Spleen (tissue), 11 donors: ENCODE measurements around the gene SORCS3. TPM values are rescaled to one million over a fixed set of nuclear protein-coding genes. Genes with fewer than 3 reads are reported as not detected.

Experiments used
- DNase-seq: peaks from one replicate; pipeline ENCODE4 v3.0.0-alpha.2; 2020
- H3K27ac ChIP-seq, 8 donors: fragments of 200-600 bp; sonication (generic) in 7 of 8; 1 replicate in 4 of 8; 2 replicates in 4 of 8; pipeline versions ENCODE4 v1.5.0 to v1.8.0; 2016 to 2021; ENCODE audit warnings: inconsistent platforms in 4 of 8, mild to moderate bottlenecking in 4 of 8, moderate library complexity in 1 of 8
- H3K27me3 ChIP-seq, 7 donors: fragments of 200-600 bp; sonication (generic) in 6 of 7; replicated peaks in 1 of 7; 1 replicate in 4 of 7; 2 replicates in 3 of 7; pipeline versions ENCODE4 v1.5.0 to v1.8.0; 2016 to 2021; ENCODE audit warnings: inconsistent platforms in 3 of 7, mild to moderate bottlenecking in 1 of 7
- H3K36me3 ChIP-seq, 6 donors: fragments of 200-600 bp; sonication (generic) in 5 of 6; 1 replicate in 4 of 6; 2 replicates in 2 of 6; pipeline versions ENCODE4 v1.5.0 to v1.8.0; 2016 to 2021; ENCODE audit warnings: inconsistent platforms in 2 of 6
- H3K4me1 ChIP-seq, 6 donors: fragments of 200-600 bp; sonication (generic) in 5 of 6; 1 replicate in 3 of 6; 2 replicates in 3 of 6; pipeline versions ENCODE4 v1.5.0 to v1.8.0; 2016 to 2021; ENCODE audit warnings: inconsistent platforms in 3 of 6
- H3K4me3 ChIP-seq, 8 donors: fragments of 200-600 bp; sonication (generic) in 7 of 8; 1 replicate in 4 of 8; 2 replicates in 4 of 8; pipeline versions ENCODE4 v1.5.0 to v1.8.0; 2016 to 2021; ENCODE audit warnings: inconsistent platforms in 4 of 8, mild to moderate bottlenecking in 4 of 8, moderate library complexity in 2 of 8
- H3K9me3 ChIP-seq, 8 donors: fragments of 200-600 bp; sonication (generic) in 7 of 8; 1 replicate in 4 of 8; 2 replicates in 4 of 8; pipeline versions ENCODE4 v1.5.0 to v1.8.0; 2016 to 2021; ENCODE audit warnings: inconsistent platforms in 4 of 8
- POLR2A ChIP-seq, 3 donors: fragments of 450-650 bp; IDR thresholded peaks; one replicate each; pipeline ENCODE4 v1.5.1; 2017; ENCODE audit warnings: antibody characterized with exemption in 3 of 3, mild to moderate bottlenecking in 1 of 3
- POLR2AphosphoS5 ChIP-seq, 3 donors: sonication (generic); formaldehyde crosslinking; IDR thresholded peaks; one replicate each; pipeline ENCODE4 v1.5.1; 2017; ENCODE audit warnings: antibody characterized with exemption in 3 of 3
- WGBS, 5 donors: extraction: QIAGEN DNeasy Blood & Tissue Kit in 3 of 5; methylation state at CpG; one replicate each; pipeline versions ENCODE4 v1.1.5 to v1.1.7; 2013 to 2018; 5-methylcytosine and 5-hydroxymethylcytosine counted together
- intact Hi-C: fragments of 100-400 bp; cut with DNase I; formaldehyde crosslinking; loops from one replicate; pipeline ENCODE4 v1.15.0; 2023; ENCODE audit warnings: low total_unique reads
- polyA plus RNA-seq, 3 donors: library from polyadenylated mRNA; stranded (reverse); fragments of 200-250 nt; gene quantifications; one replicate each; pipeline ENCODE4 v1.2.1, GENCODE V29; 2013
- total RNA-seq, 7 donors: library from RNA; depleted of rRNA in 3 of 7; stranded (reverse); fragments of >200 nt in 3 of 7; fragmentation: NEBNext Ultra II Directional in 4 of 7; extraction: Animal tissue kit (Norgen Biotek cat#: 25700) in 4 of 7; gene quantifications; one replicate each; pipeline versions ENCODE4 v1.1.0 to v1.2.1, GENCODE V29; 2016 to 2021
- TF ChIP-seq, protein P1 (sequence below), 11 experiments: fragments of 200-600 bp in 7 of 11; fragments of 450-650 bp in 4 of 11; sonication (generic) in 4 of 11; IDR thresholded peaks in 8 of 11; conservative IDR thresholded peaks in 3 of 11; 1 replicate in 7 of 11; 2 replicates in 4 of 11; pipeline versions ENCODE4 v1.4.0 to v1.8.0; 2016 to 2021; ENCODE audit warnings: antibody characterized with exemption in 11 of 11, inconsistent platforms in 4 of 11, mild to moderate bottlenecking in 1 of 11
- donor health status: healthy with polysubstance abuse.
- donor health status: DM: no; HTN: no; CAD: no; lungs with moderate emphysema.
- donor health status: DM: no; HTN: no; CAD: no.
- donor health status: Bipolar disorder and iron deficiency.
- donor health status: healthy.
- donor health status: DM: no; HTN: no; CAD: no.
- donor health status: DM: yes; HTN: yes; CAD: no.

SORCS3 gene
- total and polyA plus RNA-seq, 10 donors = 0.03 to 0.06 TPM; not detected in 8

DNA sequence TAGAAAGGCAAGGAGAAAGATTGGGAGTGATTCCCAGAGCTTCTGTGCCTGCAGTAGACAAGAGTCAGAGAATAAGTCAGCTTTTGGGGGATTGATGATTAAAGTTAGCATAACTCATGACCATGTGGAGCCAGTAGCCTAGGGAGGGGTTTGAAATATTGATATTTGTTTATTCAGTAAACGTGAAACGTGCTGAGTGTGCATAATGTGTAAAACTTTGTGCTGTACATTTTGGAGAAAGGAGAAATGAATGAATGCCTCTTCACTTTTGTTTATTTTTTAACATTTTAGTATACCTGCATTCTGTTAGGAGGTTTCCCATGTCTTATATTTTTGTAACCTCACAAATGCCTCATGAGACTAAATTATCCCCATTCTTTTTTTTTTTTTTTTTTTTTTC is 272.3 kb downstream of the SORCS3 start:
- DNase-seq = no peak
- no peak overlapping the region for H3K4me3 ChIP-seq
- H3K27me3 ChIP-seq = no peaks in the 10 kb centered on the region
- TF ChIP-seq, protein P1, sequence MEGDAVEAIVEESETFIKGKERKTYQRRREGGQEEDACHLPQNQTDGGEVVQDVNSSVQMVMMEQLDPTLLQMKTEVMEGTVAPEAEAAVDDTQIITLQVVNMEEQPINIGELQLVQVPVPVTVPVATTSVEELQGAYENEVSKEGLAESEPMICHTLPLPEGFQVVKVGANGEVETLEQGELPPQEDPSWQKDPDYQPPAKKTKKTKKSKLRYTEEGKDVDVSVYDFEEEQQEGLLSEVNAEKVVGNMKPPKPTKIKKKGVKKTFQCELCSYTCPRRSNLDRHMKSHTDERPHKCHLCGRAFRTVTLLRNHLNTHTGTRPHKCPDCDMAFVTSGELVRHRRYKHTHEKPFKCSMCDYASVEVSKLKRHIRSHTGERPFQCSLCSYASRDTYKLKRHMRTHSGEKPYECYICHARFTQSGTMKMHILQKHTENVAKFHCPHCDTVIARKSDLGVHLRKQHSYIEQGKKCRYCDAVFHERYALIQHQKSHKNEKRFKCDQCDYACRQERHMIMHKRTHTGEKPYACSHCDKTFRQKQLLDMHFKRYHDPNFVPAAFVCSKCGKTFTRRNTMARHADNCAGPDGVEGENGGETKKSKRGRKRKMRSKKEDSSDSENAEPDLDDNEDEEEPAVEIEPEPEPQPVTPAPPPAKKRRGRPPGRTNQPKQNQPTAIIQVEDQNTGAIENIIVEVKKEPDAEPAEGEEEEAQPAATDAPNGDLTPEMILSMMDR (IDR thresholded peaks at IDR 0.05 in 8 of 11, conservative IDR thresholded peaks at IDR 0.05 in 3 of 11) = no peak
- WGBS, 5 donors = 76 to 87% (median 84%) methylated on average over 2 of the region's 2 CpGs
- no peak overlapping the region for H3K27ac ChIP-seq
- no peaks in the 10 kb centered on the region for H3K9me3 ChIP-seq
- intact Hi-C loops = no loop called here
- H3K36me3 ChIP-seq = no peaks in the 10 kb centered on the region
- no peaks in the 10 kb centered on the region for H3K4me1 ChIP-seq

DNA sequence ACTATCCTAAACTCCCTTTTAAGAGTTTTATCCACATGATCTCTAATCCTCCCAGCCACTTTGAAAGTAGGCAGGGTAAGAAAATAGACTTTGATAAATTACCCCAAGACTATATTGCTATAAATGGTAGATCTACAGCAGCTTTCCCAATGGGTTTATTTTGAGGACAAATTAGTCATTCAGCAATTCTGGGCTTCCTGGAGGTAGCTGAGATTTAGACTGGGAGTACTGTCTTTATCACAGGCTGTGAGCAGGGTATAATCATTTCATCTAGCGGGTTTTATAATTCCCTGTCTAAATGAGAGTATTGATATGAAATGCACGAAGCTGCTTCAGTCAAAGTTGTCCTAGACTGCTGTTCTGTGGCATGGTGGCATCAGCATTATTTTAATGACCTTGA is 279.4 kb downstream of the SORCS3 start:
- TF ChIP-seq, protein P1 (IDR thresholded peaks at IDR 0.05 in 8 of 11, conservative IDR thresholded peaks at IDR 0.05 in 3 of 11) = no peak
- TF ChIP-seq POLR2A (IDR thresholded peaks at IDR 0.05) (no peak), POLR2AphosphoS5 (IDR thresholded peaks at IDR 0.05) (no peak)
- Histone ChIP-seq H3K27ac (no peak overlapping the region), H3K9me3 (no peaks in the 10 kb centered on the region), H3K4me3 (no peak overlapping the region), H3K36me3 (no peaks in the 10 kb centered on the region), H3K4me1 (no peaks in the 10 kb centered on the region), H3K27me3 (no peaks in the 10 kb centered on the region)
- WGBS, 5 donors = 70 to 96% (median 88%) methylated on average over 2 of the region's 2 CpGs
- intact Hi-C loops = no loop called here
- DNase-seq = no peak

DNA sequence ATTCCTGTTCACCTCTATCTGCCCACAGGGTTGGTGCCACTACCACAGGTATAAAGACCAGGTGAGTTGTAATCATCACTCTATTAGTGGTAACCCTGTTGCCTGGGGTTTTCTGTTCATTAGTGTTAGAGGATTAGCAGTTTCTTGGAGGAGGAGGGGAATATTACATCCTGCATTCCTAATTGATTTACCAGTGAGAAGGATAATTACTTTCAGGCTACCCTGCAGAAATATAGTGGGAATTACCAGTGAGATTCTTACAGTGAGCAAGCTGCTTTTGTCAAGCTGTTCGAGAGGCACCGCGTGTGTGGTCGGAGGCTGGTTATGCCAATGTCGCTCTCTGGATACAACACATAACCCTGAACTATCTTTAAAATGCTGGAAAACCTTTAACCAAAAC is 280.7 kb downstream of the SORCS3 start:
- DNase-seq = no peak
- no peak overlapping the region for H3K4me3 ChIP-seq
- TF ChIP-seq POLR2A (IDR thresholded peaks at IDR 0.05) (no peak), POLR2AphosphoS5 (IDR thresholded peaks at IDR 0.05) (no peak)
- TF ChIP-seq, protein P1 (IDR thresholded peaks at IDR 0.05 in 8 of 11, conservative IDR thresholded peaks at IDR 0.05 in 3 of 11) = no peak
- no peaks in the 10 kb centered on the region for H3K36me3 ChIP-seq
- H3K9me3 ChIP-seq = no peaks in the 10 kb centered on the region
- no peak overlapping the region for H3K27ac ChIP-seq
- WGBS, 5 donors = 75 to 96% (median 86%) methylated on average over 5 of the region's 5 CpGs
- intact Hi-C loops = no loop called here
- H3K4me1 ChIP-seq = no peaks in the 10 kb centered on the region
- H3K27me3 ChIP-seq = no peaks in the 10 kb centered on the region

DNA sequence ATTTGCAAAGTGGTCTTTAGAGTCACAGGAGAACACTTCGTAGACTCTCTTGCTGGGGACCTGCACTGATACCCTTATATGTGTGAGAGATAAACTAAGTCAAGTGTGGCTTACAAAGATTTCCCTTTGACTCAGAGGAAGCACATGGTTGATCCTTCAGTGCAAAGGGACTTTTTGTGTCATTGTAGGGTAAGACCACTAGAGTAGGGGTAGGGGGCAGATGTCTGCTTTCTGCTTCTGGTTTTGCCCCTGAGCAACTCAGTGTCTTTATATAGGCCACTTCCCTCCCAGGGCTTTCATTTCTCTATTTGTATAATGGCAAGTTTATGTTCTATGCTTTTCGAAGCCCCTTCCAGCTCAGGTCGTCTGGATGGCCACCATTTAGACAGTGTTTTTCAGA is 281.7 kb downstream of the SORCS3 start:
- H3K4me3 ChIP-seq = no peak overlapping the region
- TF ChIP-seq, protein P1 (IDR thresholded peaks at IDR 0.05 in 8 of 11, conservative IDR thresholded peaks at IDR 0.05 in 3 of 11) = no peak
- TF ChIP-seq POLR2A (IDR thresholded peaks at IDR 0.05) (no peak), POLR2AphosphoS5 (IDR thresholded peaks at IDR 0.05) (no peak)
- 65 to 73% (median 66%) methylated on average over 3 of the region's 3 CpGs for WGBS, 5 donors
- H3K27me3 ChIP-seq = no peaks in the 10 kb centered on the region
- H3K9me3 ChIP-seq = no peaks in the 10 kb centered on the region
- no peaks in the 10 kb centered on the region for H3K36me3 ChIP-seq
- H3K4me1 ChIP-seq = no peaks in the 10 kb centered on the region
- H3K27ac ChIP-seq = no peak overlapping the region
- intact Hi-C loops = no loop called here
- no peak for DNase-seq
